Erythroblast (primary cell): ENCODE measurements around the gene CHRM1.

ENCODE experiments used
- GATA1 ChIP-seq: IDR thresholded peaks from 2 replicates; pipeline ENCODE4 v1.6.1; 2011; ENCODE audit warnings: low read depth, mild to moderate bottlenecking, control low read depth, low read length, moderate library complexity
- POLR2A ChIP-seq: IDR thresholded peaks from 2 replicates; pipeline ENCODE4 v1.6.1; 2011; ENCODE audit warnings: mild to moderate bottlenecking, low read length

GRCh38 chr11:62954478-62954877 lies 33.3 kb upstream of the CHRM1 start:
- TF ChIP-seq POLR2A (no peak), GATA1 (no peak)
